Activated T-helper 17 cell treated with anti-CD3 and anti-CD28 coated beads, Interleukin-2, amount 50 U/mL, for 72 hours (primary cell): ENCODE measurements around the gene RPL12. TPM values are rescaled to one million over a fixed set of nuclear protein-coding genes. Genes with fewer than 3 reads are reported as not detected.
"Not testable (repeated sequence)": the region's sequence is repeated elsewhere in the genome, so short reads cannot be mapped to it uniquely, and the experiment has no call there.

Experiments
- ATAC-seq: fragments of 150-1000 bp; cut with Tn5 transposase; replicated peaks from 2 replicates; pipeline ENCODE4 v1.10.0; 2021; ENCODE audit warnings: mild to moderate bottlenecking, moderate library complexity
- H3K27ac Mint-ChIP-seq: one replicate; pipeline ENCODE4 v1.8.0; 2022; ENCODE audit warnings: mixed read lengths
- H3K27me3 Mint-ChIP-seq: one replicate; pipeline ENCODE4 v1.8.0; 2022; ENCODE audit warnings: mixed read lengths
- H3K36me3 Mint-ChIP-seq: one replicate; pipeline ENCODE4 v1.8.0; 2022; ENCODE audit warnings: low read depth, mild to moderate bottlenecking, mixed read lengths
- H3K4me1 Mint-ChIP-seq: one replicate; pipeline ENCODE4 v1.8.0; 2022; ENCODE audit warnings: mixed read lengths
- H3K4me3 Mint-ChIP-seq: one replicate; pipeline ENCODE4 v1.8.0; 2022; ENCODE audit warnings: mild to moderate bottlenecking, mixed read lengths
- H3K9me3 Mint-ChIP-seq: one replicate; pipeline ENCODE4 v1.8.0; 2022; ENCODE audit warnings: mixed read lengths
- total RNA-seq, 2 donors: library from RNA; stranded (reverse); gene quantifications; one replicate each; pipeline ENCODE4 v1.2.3, GENCODE V29; 2022

The RPL12 gene
- total RNA-seq, 2 donors from 2014 or later = 1,178 to 1,829 TPM

GRCh38 chr9:127488946-127489345, 37.7 kb upstream of the RPL12 start:
- Mint-ChIP-seq H3K27me3 (no peaks in the 10 kb centered on the region), H3K27ac (no peak overlapping the region), H3K4me1 (no peaks in the 10 kb centered on the region), H3K36me3 (peaks cover 53% of the 10 kb centered on the region), H3K9me3 (no peaks in the 10 kb centered on the region), H3K4me3 (no peak overlapping the region)
- no peak for ATAC-seq

- peaks cover 65% of the 10 kb centered on the region for H3K36me3 Mint-ChIP-seq
- H3K4me3 Mint-ChIP-seq = no peak overlapping the region
- H3K27me3 Mint-ChIP-seq = no peaks in the 10 kb centered on the region
- no peaks in the 10 kb centered on the region for H3K9me3 Mint-ChIP-seq
- ATAC-seq = no peak
- no peaks in the 10 kb centered on the region for H3K4me1 Mint-ChIP-seq
- no peak overlapping the region for H3K27ac Mint-ChIP-seq
Measured at GRCh38 chr9:127485995-127486394, 34.8 kb upstream of the RPL12 start.

- no peak overlapping the region for H3K4me3 Mint-ChIP-seq
- ATAC-seq = no peak
- no peaks in the 10 kb centered on the region for H3K27me3 Mint-ChIP-seq
- H3K36me3 Mint-ChIP-seq = peaks cover 67% of the 10 kb centered on the region
- H3K9me3 Mint-ChIP-seq = no peaks in the 10 kb centered on the region
- H3K4me1 Mint-ChIP-seq = no peaks in the 10 kb centered on the region
- no peak overlapping the region for H3K27ac Mint-ChIP-seq
Measured at GRCh38 chr9:127482662-127483061, 31.5 kb upstream of the RPL12 start.

GRCh38 chr9:127479507-127480081, 28.4 kb upstream of the RPL12 start:
- H3K9me3 Mint-ChIP-seq = no peaks in the 10 kb centered on the region
- H3K27me3 Mint-ChIP-seq = no peaks in the 10 kb centered on the region
- ATAC-seq = no peak
- H3K4me1 Mint-ChIP-seq = no peaks in the 10 kb centered on the region
- peaks cover 69% of the 10 kb centered on the region for H3K36me3 Mint-ChIP-seq
- no peak overlapping the region for H3K27ac Mint-ChIP-seq
- H3K4me3 Mint-ChIP-seq = no peak overlapping the region

GRCh38 chr9:127474592-127474991, 23.4 kb upstream of the RPL12 start:
- no peaks in the 10 kb centered on the region for H3K27me3 Mint-ChIP-seq
- ATAC-seq = no peak
- no peak overlapping the region for H3K4me3 Mint-ChIP-seq
- peaks cover 51% of the 10 kb centered on the region for H3K36me3 Mint-ChIP-seq
- H3K27ac Mint-ChIP-seq = no peak overlapping the region
- no peaks in the 10 kb centered on the region for H3K9me3 Mint-ChIP-seq
- no peaks in the 10 kb centered on the region for H3K4me1 Mint-ChIP-seq

- peaks cover 51% of the 10 kb centered on the region for H3K36me3 Mint-ChIP-seq
- no peaks in the 10 kb centered on the region for H3K9me3 Mint-ChIP-seq
- no peak overlapping the region for H3K27ac Mint-ChIP-seq
- no peaks in the 10 kb centered on the region for H3K27me3 Mint-ChIP-seq
- no peak for ATAC-seq
- H3K4me3 Mint-ChIP-seq = no peak overlapping the region
- H3K4me1 Mint-ChIP-seq = no peaks in the 10 kb centered on the region
Measured at GRCh38 chr9:127473932-127474331, 22.7 kb upstream of the RPL12 start.

GRCh38 chr9:127473501-127473900, 22.3 kb upstream of the RPL12 start:
- Mint-ChIP-seq H3K4me1 (no peaks in the 10 kb centered on the region), H3K36me3 (peaks cover 51% of the 10 kb centered on the region), H3K4me3 (no peak overlapping the region), H3K9me3 (no peaks in the 10 kb centered on the region), H3K27me3 (no peaks in the 10 kb centered on the region), H3K27ac (no peak overlapping the region)
- no peak for ATAC-seq

- H3K36me3 Mint-ChIP-seq = peaks cover 54% of the 10 kb centered on the region
- no peaks in the 10 kb centered on the region for H3K9me3 Mint-ChIP-seq
- no peak overlapping the region for H3K27ac Mint-ChIP-seq
- H3K4me3 Mint-ChIP-seq = no peak overlapping the region
- ATAC-seq = no peak
- H3K4me1 Mint-ChIP-seq = no peaks in the 10 kb centered on the region
- no peaks in the 10 kb centered on the region for H3K27me3 Mint-ChIP-seq
Measured at GRCh38 chr9:127470662-127471061, 19.5 kb upstream of the RPL12 start.

GRCh38 chr9:127467621-127468020, 16.4 kb upstream of the RPL12 start:
- Mint-ChIP-seq H3K4me1 (no peaks in the 10 kb centered on the region), H3K27me3 (no peaks in the 10 kb centered on the region), H3K27ac (no peak overlapping the region), H3K4me3 (no peak overlapping the region), H3K9me3 (no peaks in the 10 kb centered on the region), H3K36me3 (peaks cover 58% of the 10 kb centered on the region)
- ATAC-seq = no peak

GRCh38 chr9:127466407-127466917, 15.3 kb upstream of the RPL12 start:
- not testable (repeated sequence) for H3K27me3 Mint-ChIP-seq, H3K27ac Mint-ChIP-seq, H3K4me3 Mint-ChIP-seq, ATAC-seq, H3K9me3 Mint-ChIP-seq, H3K4me1 Mint-ChIP-seq
- peaks cover 69% of the 10 kb centered on the region for H3K36me3 Mint-ChIP-seq

GRCh38 chr9:127463911-127464310, 12.7 kb upstream of the RPL12 start:
- Mint-ChIP-seq H3K36me3 (peaks cover 78% of the 10 kb centered on the region), H3K27ac (no peak overlapping the region), H3K4me1 (no peaks in the 10 kb centered on the region), H3K9me3 (no peaks in the 10 kb centered on the region), H3K4me3 (no peak overlapping the region), H3K27me3 (no peaks in the 10 kb centered on the region)
- no peak for ATAC-seq

GRCh38 chr9:127463382-127463781, 12.2 kb upstream of the RPL12 start:
- no peak overlapping the region for H3K4me3 Mint-ChIP-seq
- no peaks in the 10 kb centered on the region for H3K27me3 Mint-ChIP-seq
- no peaks in the 10 kb centered on the region for H3K4me1 Mint-ChIP-seq
- peaks cover 75% of the 10 kb centered on the region for H3K36me3 Mint-ChIP-seq
- no peak for ATAC-seq
- no peaks in the 10 kb centered on the region for H3K9me3 Mint-ChIP-seq
- H3K27ac Mint-ChIP-seq = no peak overlapping the region

GRCh38 chr9:127458921-127459320, 7.7 kb upstream of the RPL12 start:
- Mint-ChIP-seq H3K36me3 (peaks cover 87% of the 10 kb centered on the region), H3K27me3 (no peaks in the 10 kb centered on the region), H3K9me3 (no peaks in the 10 kb centered on the region), H3K4me3 (no peak overlapping the region), H3K4me1 (no peaks in the 10 kb centered on the region), H3K27ac (no peak overlapping the region)
- no peak for ATAC-seq

- Mint-ChIP-seq H3K4me1 (no peaks in the 10 kb centered on the region), H3K4me3 (no peak overlapping the region), H3K9me3 (no peaks in the 10 kb centered on the region), H3K27me3 (no peaks in the 10 kb centered on the region), H3K36me3 (peaks cover 71% of the 10 kb centered on the region), H3K27ac (no peak overlapping the region)
- ATAC-seq = no peak
Measured at GRCh38 chr9:127457191-127457878, 6.1 kb upstream of the RPL12 start.

GRCh38 chr9:127455324-127455992, 4.3 kb upstream of the RPL12 start:
- Mint-ChIP-seq H3K9me3 (no peaks in the 10 kb centered on the region), H3K4me1 (no peaks in the 10 kb centered on the region), H3K27ac (no peak overlapping the region), H3K27me3 (no peaks in the 10 kb centered on the region), H3K36me3 (peaks cover 70% of the 10 kb centered on the region), H3K4me3 (no peak overlapping the region)
- no peak for ATAC-seq
